ENCODE data around the gene OR52K2. TPM values are rescaled to one million over a fixed set of nuclear protein-coding genes. Genes with fewer than 3 reads are reported as not detected.
A peak's percentile ranks its signal among the peaks of the same experiment; 100 is the strongest.
"Not testable (repeated sequence)": the region's sequence is repeated elsewhere in the genome, so short reads cannot be mapped to it uniquely, and the experiment has no call there.

OR52K2 gene
- total and polyA plus RNA-seq, 9 of the 15 experiments (the other 6 are each of a cell fraction or from before 2014, with no cell fraction given), result not detected

DNA sequence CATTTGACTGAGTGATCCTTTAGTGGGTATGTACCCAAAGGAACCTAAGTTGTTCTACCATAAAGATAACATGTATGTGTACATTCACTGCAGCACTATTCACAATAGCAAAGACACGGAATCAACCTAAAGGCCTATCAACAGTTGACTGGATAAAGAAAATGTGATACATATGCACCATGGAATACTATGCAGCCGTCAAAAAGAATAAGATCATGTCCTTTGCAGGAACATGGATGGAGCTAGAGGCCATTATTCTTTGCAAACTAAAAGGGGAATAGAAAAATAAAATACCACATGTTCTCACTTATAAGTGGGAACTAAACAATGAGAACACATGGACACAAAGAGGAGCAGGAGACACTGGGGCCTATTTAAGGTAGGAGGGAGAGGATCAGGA is 42.3 kb downstream of the OR52K2 start:
- in situ Hi-C loops (cut with MboI), result loop anchor here (5.0 kb wide), 1 partner anchor 304 kb away; no protein-coding TSS in a partner anchor
- H2AFZ ChIP-seq (ENCODE audit: low read depth, low read length); BruUV-seq (replicated peaks): not testable (repeated sequence)

DNA sequence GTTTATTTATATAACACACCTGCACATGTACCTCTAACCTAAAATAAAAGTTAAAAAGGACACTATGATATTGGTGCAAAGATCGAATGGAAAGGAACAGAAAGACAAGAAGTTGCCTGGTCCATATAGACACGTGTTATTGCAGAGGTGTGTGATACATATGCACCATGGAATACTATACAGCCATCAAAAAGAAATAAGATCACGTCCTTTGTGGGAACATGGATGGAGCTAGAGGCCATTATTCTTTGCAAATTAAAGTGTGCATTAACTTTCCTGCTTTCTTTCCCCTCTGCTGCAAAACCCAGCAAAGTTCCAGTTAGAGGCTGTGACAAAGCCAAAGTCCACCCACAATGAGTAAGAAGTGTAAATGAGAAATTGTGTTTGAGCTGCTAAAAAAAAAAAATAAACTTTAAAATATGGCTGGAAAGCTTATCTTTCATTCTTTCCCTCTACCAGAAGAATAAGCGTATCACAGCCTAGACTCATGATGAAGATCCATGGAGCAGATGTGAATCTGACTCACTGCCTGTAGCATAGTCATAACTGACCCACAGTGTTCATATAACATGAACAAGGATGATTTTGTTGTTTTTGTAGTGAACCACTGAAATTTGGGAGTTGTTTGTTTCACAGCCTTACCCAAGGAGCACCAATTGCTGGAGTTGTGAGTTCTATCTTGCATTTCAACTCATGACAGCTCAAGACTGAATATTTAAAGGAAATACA is 42.9 kb downstream of the OR52K2 start:
- H3K79me2 ChIP-seq (ENCODE audit: control insufficient read depth, insufficient read depth, low read length), result no peaks in the 10 kb centered on the region
- no peak for FAIRE-seq
- H3K9me3 ChIP-seq (replicated peaks; ENCODE audit: control insufficient read depth, insufficient read depth, low read depth, low read length), result no peaks in the 10 kb centered on the region
- no peak overlapping the region for H3K4me3 ChIP-seq
- no peaks in the 10 kb centered on the region for H3K36me3 ChIP-seq (ENCODE audit: control insufficient read depth, insufficient read depth, low read length)
- H3K27ac ChIP-seq (ENCODE audit: extremely low read depth, low read depth, low read length), result no peak overlapping the region
- no peaks in the 10 kb centered on the region for H3K4me1 ChIP-seq (replicated peaks in 1 of 2; ENCODE audit: control insufficient read depth in 2 of 2, insufficient read depth in 2 of 2, low read length in 2 of 2)
- H2AFZ ChIP-seq (ENCODE audit: low read depth, low read length), result no peak overlapping the region
- intact Hi-C loops (cut with micrococcal nuclease), result no loop called here
- H3K9me1 ChIP-seq (ENCODE audit: control insufficient read depth, insufficient read depth, low read length), result no peaks in the 10 kb centered on the region
- no peak for ATAC-seq
- CTCF ChIA-PET (ENCODE audit: low intra/inter-chr PET ratio), result interaction anchor here (5.0 kb wide), 1 partner anchor 304 kb away, joined by 30 read pairs; no protein-coding TSS in a partner anchor
- H3K9ac ChIP-seq (ENCODE audit: insufficient read depth in 1 of 2, low read depth in 2 of 2, low read length in 2 of 2), result no peak overlapping the region
- in situ Hi-C loops (cut with MboI), result loop anchor here (5.0 kb wide), 1 partner anchor 305 kb away; no protein-coding TSS in a partner anchor
- DNase-seq (ENCODE audit: extremely low read depth in 1 of 4, low spot score in 3 of 4), result no peak
- TF ChIP-seq CBX2 (IDR thresholded peaks at IDR 0.05; ENCODE audit: insufficient read depth, low read length, poor library complexity, severe bottlenecking) (no peak), ZNF146 (CRISPR knock-in tag; IDR thresholded peaks at IDR 0.05; ENCODE audit: unreplicated experiment) (peak; percentile 94), ZNF316 (IDR thresholded peaks at IDR 0.05) (no peak), MCM5 (IDR thresholded peaks at IDR 0.05; ENCODE audit: low read depth) (no peak), CBFA2T3 (IDR thresholded peaks at IDR 0.05) (no peak), RBM25 (IDR thresholded peaks at IDR 0.05; ENCODE audit: low read depth, low read length, severe bottlenecking) (peak; percentile 87), U2AF2 (optimal IDR thresholded peaks at IDR 0.05; ENCODE audit: low read depth, low read length) (no peak)
- TF ChIP-seq, protein P1, sequence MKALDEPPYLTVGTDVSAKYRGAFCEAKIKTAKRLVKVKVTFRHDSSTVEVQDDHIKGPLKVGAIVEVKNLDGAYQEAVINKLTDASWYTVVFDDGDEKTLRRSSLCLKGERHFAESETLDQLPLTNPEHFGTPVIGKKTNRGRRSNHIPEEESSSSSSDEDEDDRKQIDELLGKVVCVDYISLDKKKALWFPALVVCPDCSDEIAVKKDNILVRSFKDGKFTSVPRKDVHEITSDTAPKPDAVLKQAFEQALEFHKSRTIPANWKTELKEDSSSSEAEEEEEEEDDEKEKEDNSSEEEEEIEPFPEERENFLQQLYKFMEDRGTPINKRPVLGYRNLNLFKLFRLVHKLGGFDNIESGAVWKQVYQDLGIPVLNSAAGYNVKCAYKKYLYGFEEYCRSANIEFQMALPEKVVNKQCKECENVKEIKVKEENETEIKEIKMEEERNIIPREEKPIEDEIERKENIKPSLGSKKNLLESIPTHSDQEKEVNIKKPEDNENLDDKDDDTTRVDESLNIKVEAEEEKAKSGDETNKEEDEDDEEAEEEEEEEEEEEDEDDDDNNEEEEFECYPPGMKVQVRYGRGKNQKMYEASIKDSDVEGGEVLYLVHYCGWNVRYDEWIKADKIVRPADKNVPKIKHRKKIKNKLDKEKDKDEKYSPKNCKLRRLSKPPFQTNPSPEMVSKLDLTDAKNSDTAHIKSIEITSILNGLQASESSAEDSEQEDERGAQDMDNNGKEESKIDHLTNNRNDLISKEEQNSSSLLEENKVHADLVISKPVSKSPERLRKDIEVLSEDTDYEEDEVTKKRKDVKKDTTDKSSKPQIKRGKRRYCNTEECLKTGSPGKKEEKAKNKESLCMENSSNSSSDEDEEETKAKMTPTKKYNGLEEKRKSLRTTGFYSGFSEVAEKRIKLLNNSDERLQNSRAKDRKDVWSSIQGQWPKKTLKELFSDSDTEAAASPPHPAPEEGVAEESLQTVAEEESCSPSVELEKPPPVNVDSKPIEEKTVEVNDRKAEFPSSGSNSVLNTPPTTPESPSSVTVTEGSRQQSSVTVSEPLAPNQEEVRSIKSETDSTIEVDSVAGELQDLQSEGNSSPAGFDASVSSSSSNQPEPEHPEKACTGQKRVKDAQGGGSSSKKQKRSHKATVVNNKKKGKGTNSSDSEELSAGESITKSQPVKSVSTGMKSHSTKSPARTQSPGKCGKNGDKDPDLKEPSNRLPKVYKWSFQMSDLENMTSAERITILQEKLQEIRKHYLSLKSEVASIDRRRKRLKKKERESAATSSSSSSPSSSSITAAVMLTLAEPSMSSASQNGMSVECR (CRISPR knock-in tag; IDR thresholded peaks at IDR 0.05), result no peak
- BruUV-seq (replicated peaks), result no TSS peak
- POLR2A ChIA-PET, result interaction anchor here (1.0 kb wide), 1 partner anchor 15 kb away, joined by 3 read pairs; no protein-coding TSS in a partner anchor
- H3K4me2 ChIP-seq (ENCODE audit: insufficient read depth, low read length), result no peak overlapping the region
- H4K20me1 ChIP-seq (replicated peaks; ENCODE audit: control insufficient read depth, insufficient read depth, low read length), result no peaks in the 10 kb centered on the region
- peaks cover 12 to 15% of the 10 kb centered on the region in 2 experiments; a peak in 3 of 5 replicates for H3K27me3 ChIP-seq (ENCODE audit: control insufficient read depth in 2 of 2, insufficient read depth in 2 of 2, low read length in 2 of 2)
- WGBS (ENCODE audit: insufficient coverage, low coverage, missing lambda C conversion rate), result 4% methylated on average over 4 of the region's 4 CpGs

More for the DNA sequence above, 42.3 kb downstream of the OR52K2 start:
- FAIRE-seq; H3K4me3 ChIP-seq; H3K9me1 ChIP-seq (ENCODE audit: control insufficient read depth, insufficient read depth, low read length); H3K9ac ChIP-seq (ENCODE audit: insufficient read depth in 1 of 2, low read depth in 2 of 2, low read length in 2 of 2); H3K27me3 ChIP-seq (ENCODE audit: control insufficient read depth in 2 of 2, insufficient read depth in 2 of 2, low read length in 2 of 2); DNase-seq (ENCODE audit: extremely low read depth in 1 of 4, low spot score in 3 of 4); H3K4me2 ChIP-seq (ENCODE audit: insufficient read depth, low read length); H3K4me1 ChIP-seq (replicated peaks in 1 of 2; ENCODE audit: control insufficient read depth in 2 of 2, insufficient read depth in 2 of 2, low read length in 2 of 2); H3K27ac ChIP-seq (ENCODE audit: extremely low read depth, low read depth, low read length); ATAC-seq; H3K36me3 ChIP-seq (ENCODE audit: control insufficient read depth, insufficient read depth, low read length); H3K9me3 ChIP-seq (replicated peaks; ENCODE audit: control insufficient read depth, insufficient read depth, low read depth, low read length); H3K79me2 ChIP-seq (ENCODE audit: control insufficient read depth, insufficient read depth, low read length); intact Hi-C loops (cut with micrococcal nuclease); H4K20me1 ChIP-seq (replicated peaks; ENCODE audit: control insufficient read depth, insufficient read depth, low read length): not testable (repeated sequence)
- WGBS (ENCODE audit: insufficient coverage, low coverage, missing lambda C conversion rate), result 5% methylated on average over 2 of the region's 2 CpGs
- CTCF ChIA-PET (ENCODE audit: low intra/inter-chr PET ratio), result interaction anchor here (5.0 kb wide), 1 partner anchor 303 kb away, joined by 30 read pairs; no protein-coding TSS in a partner anchor
- peak; percentile 92 for TF ChIP-seq ZNF146 (CRISPR knock-in tag; IDR thresholded peaks at IDR 0.05; ENCODE audit: unreplicated experiment)
- POLR2A ChIA-PET, result interaction anchor here (1.0 kb wide), 1 partner anchor 16 kb away, joined by 3 read pairs; no protein-coding TSS in a partner anchor

Data from K562 (cell line).